SK-N-SH (cell line): Measurements from ENCODE around the gene NDUFV2.
"Not testable (repeated sequence)": the region's sequence is repeated elsewhere in the genome, so short reads cannot be mapped to it uniquely, and the experiment has no call there.

Experiments used
- POLR2AphosphoS5 ChIP-seq: IDR thresholded peaks from 2 replicates; pipeline ENCODE4 v1.6.1; 2012; ENCODE audit warnings: low read depth, low read length
- SIN3A ChIP-seq: IDR thresholded peaks from 2 replicates; pipeline ENCODE4 v1.6.1; 2012; ENCODE audit warnings: low read depth, mild to moderate bottlenecking, low read length, moderate library complexity, borderline replicate concordance
- TF ChIP-seq, protein P1 (sequence below): IDR thresholded peaks from 2 replicates; pipeline ENCODE4 v1.6.1; 2012; ENCODE audit warnings: mild to moderate bottlenecking, low read depth, low read length, moderate library complexity

- not testable (repeated sequence) for TF ChIP-seq POLR2AphosphoS5, SIN3A
- TF ChIP-seq, protein P1, sequence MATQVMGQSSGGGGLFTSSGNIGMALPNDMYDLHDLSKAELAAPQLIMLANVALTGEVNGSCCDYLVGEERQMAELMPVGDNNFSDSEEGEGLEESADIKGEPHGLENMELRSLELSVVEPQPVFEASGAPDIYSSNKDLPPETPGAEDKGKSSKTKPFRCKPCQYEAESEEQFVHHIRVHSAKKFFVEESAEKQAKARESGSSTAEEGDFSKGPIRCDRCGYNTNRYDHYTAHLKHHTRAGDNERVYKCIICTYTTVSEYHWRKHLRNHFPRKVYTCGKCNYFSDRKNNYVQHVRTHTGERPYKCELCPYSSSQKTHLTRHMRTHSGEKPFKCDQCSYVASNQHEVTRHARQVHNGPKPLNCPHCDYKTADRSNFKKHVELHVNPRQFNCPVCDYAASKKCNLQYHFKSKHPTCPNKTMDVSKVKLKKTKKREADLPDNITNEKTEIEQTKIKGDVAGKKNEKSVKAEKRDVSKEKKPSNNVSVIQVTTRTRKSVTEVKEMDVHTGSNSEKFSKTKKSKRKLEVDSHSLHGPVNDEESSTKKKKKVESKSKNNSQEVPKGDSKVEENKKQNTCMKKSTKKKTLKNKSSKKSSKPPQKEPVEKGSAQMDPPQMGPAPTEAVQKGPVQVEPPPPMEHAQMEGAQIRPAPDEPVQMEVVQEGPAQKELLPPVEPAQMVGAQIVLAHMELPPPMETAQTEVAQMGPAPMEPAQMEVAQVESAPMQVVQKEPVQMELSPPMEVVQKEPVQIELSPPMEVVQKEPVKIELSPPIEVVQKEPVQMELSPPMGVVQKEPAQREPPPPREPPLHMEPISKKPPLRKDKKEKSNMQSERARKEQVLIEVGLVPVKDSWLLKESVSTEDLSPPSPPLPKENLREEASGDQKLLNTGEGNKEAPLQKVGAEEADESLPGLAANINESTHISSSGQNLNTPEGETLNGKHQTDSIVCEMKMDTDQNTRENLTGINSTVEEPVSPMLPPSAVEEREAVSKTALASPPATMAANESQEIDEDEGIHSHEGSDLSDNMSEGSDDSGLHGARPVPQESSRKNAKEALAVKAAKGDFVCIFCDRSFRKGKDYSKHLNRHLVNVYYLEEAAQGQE, result not testable (repeated sequence)
These were observed 67.0 kb downstream of the NDUFV2 start for GRCh38 chr18:9169515-9169914.
